HG03039 (cell line): ENCODE measurements around the gene RBKS.
"Not testable (repeated sequence)": the region's sequence is repeated elsewhere in the genome, so short reads cannot be mapped to it uniquely, and the experiment has no call there.

Experiments
- ATAC-seq: cut with Tn5 transposase; IDR thresholded peaks from one replicate; pipeline ENCODE4 v1.9.1; 2021; ENCODE audit warnings: mild to moderate bottlenecking, moderate library complexity; ENCODE audit not compliant: unreplicated experiment

The RBKS gene

GRCh38 chr2:27875089-27875881 is 14.9 kb downstream of the RBKS start:
- no peak for ATAC-seq

- no peak for ATAC-seq
These were observed 17.1 kb downstream of the RBKS start for GRCh38 chr2:27873091-27873490.

GRCh38 chr2:27871802-27872201 is 18.4 kb downstream of the RBKS start:
- no peak for ATAC-seq

GRCh38 chr2:27870724-27871123 is 19.5 kb downstream of the RBKS start:
- ATAC-seq, result no peak

GRCh38 chr2:27869763-27870162 is 20.4 kb downstream of the RBKS start:
- ATAC-seq, result no peak

GRCh38 chr2:27866237-27866636 is 23.9 kb downstream of the RBKS start:
- no peak for ATAC-seq

GRCh38 chr2:27863955-27864354 is 26.2 kb downstream of the RBKS start:
- not testable (repeated sequence) for ATAC-seq

GRCh38 chr2:27863146-27863545 is 27.0 kb downstream of the RBKS start:
- no peak for ATAC-seq

- no peak for ATAC-seq
These were observed 30.1 kb downstream of the RBKS start for GRCh38 chr2:27860111-27860510.

GRCh38 chr2:27857417-27858172 is 32.6 kb downstream of the RBKS start:
- ATAC-seq, result no peak

GRCh38 chr2:27856956-27857355 is 33.2 kb downstream of the RBKS start:
- no peak for ATAC-seq

- no peak for ATAC-seq
These were observed 33.8 kb downstream of the RBKS start for GRCh38 chr2:27856386-27856785.

GRCh38 chr2:27855476-27855875 is 34.7 kb downstream of the RBKS start:
- ATAC-seq, result no peak

GRCh38 chr2:27854229-27854862 is 35.8 kb downstream of the RBKS start:
- ATAC-seq, result no peak

- ATAC-seq, result no peak
These were observed 37.5 kb downstream of the RBKS start for GRCh38 chr2:27852691-27853090.

GRCh38 chr2:27849558-27850205 is 40.5 kb downstream of the RBKS start:
- no peak for ATAC-seq

- ATAC-seq, result no peak
These were observed 42.9 kb downstream of the RBKS start for GRCh38 chr2:27847333-27847732.

GRCh38 chr2:27844821-27845255 is 45.3 kb downstream of the RBKS start:
- ATAC-seq, result no peak

- ATAC-seq, result no peak
These were observed 46.2 kb downstream of the RBKS start for GRCh38 chr2:27843992-27844391.

GRCh38 chr2:27842894-27843293 is 47.3 kb downstream of the RBKS start:
- no peak for ATAC-seq

- no peak for ATAC-seq
These were observed 51.1 kb downstream of the RBKS start for GRCh38 chr2:27839022-27839618.
